Activated T-helper 1 cell treated with anti-CD3 and anti-CD28 coated beads, Interleukin-12 subunit alpha, Interleukin-12 subunit beta, Interleukin-2, Interleukin-4 antibody, amounts not matched to agents 30 ng/mL and 10 ng/mL and 1 ng/mL, durations not matched to agents 14 hours and 24 hours and 36 hours (primary cell): ENCODE results near the gene RAP1GDS1. TPM values are rescaled to one million over a fixed set of nuclear protein-coding genes. Genes with fewer than 3 reads are reported as not detected.
"Not testable (repeated sequence)": the region's sequence is repeated elsewhere in the genome, so short reads cannot be mapped to it uniquely, and the experiment has no call there.

Experiments
- DNase-seq: peaks from one replicate; pipeline ENCODE4 v3.0.0; 2021; ENCODE audit warnings: low spot score
- H3K27ac Mint-ChIP-seq: one replicate; pipeline ENCODE4 v1.8.0; 2021; ENCODE audit warnings: mild to moderate bottlenecking, mixed read lengths
- H3K27me3 Mint-ChIP-seq: one replicate; pipeline ENCODE4 v1.8.0; 2022; ENCODE audit warnings: mild to moderate bottlenecking, moderate library complexity, mixed read lengths; ENCODE audit not compliant: insufficient read depth
- H3K36me3 Mint-ChIP-seq: one replicate; pipeline ENCODE4 v1.8.0; 2021; ENCODE audit warnings: low read depth, mixed read lengths
- H3K4me1 Mint-ChIP-seq: one replicate; pipeline ENCODE4 v1.8.0; 2021; ENCODE audit warnings: low read depth, mixed read lengths
- H3K4me3 Mint-ChIP-seq: one replicate; pipeline ENCODE4 v1.8.0; 2021; ENCODE audit warnings: mild to moderate bottlenecking, moderate library complexity, mixed read lengths
- H3K9me3 Mint-ChIP-seq: one replicate; pipeline ENCODE4 v1.8.0; 2021; ENCODE audit warnings: mixed read lengths
- intact Hi-C: fragments of 100-400 bp; cut with micrococcal nuclease; formaldehyde crosslinking; loops from one replicate; pipeline ENCODE4 v1.15.1; 2024
- total RNA-seq: library from RNA; stranded (reverse); gene quantifications from 2 replicates; pipeline ENCODE4 v1.2.3, GENCODE V29; 2022

The RAP1GDS1 gene
- total RNA-seq, 1 donor from 2014 or later, result 53.0 TPM

DNA sequence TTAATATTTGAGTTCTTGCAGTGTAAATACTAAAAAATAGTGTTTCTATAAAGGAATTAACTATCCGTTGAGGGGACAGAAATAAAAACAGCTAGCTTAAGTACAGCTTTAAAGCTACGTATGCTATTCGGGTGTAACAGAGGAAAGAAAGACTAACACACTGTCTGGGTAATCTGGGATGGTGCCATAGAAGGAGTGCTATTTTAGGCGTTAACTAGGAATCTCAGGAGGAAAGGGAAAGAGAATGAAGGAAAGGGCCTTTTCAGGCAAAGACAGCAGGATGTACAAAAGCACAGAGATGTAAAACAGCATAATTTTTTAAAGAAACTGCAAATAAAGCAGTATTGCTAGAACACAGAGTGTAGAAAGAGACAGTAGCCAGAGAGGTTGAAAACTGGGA is 161.8 kb downstream of the RAP1GDS1 start:
- Mint-ChIP-seq H3K9me3 (peaks cover 26% of the 10 kb centered on the region), H3K27me3 (no peaks in the 10 kb centered on the region), H3K4me3 (no peak overlapping the region), H3K36me3 (peaks cover 61% of the 10 kb centered on the region), H3K27ac (no peak overlapping the region), H3K4me1 (peaks cover 28% of the 10 kb centered on the region)
- intact Hi-C loops, result no loop called here
- no peak for DNase-seq

DNA sequence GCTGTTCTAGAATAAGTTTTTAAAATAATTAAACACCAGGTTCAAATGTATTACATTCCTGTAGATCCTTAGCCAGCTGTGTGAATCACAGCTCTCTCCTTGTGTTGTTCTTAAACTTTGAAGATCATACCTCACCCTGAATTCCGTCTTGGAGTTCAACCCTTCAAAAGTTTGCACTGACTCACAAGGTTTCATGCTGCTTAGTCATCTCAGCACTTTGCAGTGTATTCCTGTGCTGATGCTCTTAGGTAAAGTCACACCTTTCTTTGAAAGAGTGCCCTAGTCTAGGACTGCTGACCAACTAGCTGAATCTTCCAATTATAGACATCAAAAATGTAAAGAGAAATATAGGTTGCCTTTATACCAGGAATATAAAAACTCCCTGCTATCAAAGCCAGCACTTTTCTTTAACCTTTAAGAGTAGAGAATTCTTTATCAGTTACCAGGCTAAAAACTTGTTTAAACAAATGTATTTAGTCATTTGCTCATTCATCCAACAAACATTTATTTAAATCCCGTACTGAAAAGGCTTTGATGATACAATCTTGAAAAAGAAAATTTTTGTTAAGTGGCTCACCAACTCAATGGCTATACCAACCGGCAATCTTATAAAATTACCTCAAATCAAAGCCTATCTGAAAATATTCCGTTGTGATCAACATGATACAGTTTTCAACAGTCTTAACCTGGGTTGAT is 169.7 kb downstream of the RAP1GDS1 start:
- peaks cover 28% of the 10 kb centered on the region for H3K36me3 Mint-ChIP-seq
- no peaks in the 10 kb centered on the region for H3K27me3 Mint-ChIP-seq
- intact Hi-C loops, result no loop called here
- no peak for DNase-seq
- H3K9me3 Mint-ChIP-seq, result peaks cover 22% of the 10 kb centered on the region
- peaks cover 21% of the 10 kb centered on the region for H3K4me1 Mint-ChIP-seq
- no peak overlapping the region for H3K27ac Mint-ChIP-seq
- H3K4me3 Mint-ChIP-seq, result no peak overlapping the region

DNA sequence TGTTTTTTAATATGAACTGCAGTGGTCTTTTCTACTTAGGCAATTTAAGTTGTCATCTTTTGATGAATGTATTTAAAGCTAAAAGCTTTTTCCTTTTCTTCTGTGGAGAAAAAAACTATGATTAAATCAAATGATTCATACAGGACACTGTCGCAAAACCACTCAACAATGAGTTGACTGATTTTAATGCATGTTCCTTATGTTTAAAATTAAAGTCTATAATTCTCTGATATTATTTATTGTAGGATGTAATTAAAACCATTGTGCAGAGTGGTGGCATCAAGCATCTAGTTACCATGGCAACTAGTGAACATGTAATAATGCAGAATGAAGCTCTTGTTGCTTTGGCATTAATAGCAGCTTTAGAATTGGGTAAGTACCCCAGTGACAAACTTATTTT is 172.5 kb downstream of the RAP1GDS1 start:
- Mint-ChIP-seq H3K27ac (no peak overlapping the region), H3K4me1 (peaks cover 10% of the 10 kb centered on the region), H3K36me3 (peaks cover 18% of the 10 kb centered on the region), H3K27me3 (no peaks in the 10 kb centered on the region), H3K9me3 (no peaks in the 10 kb centered on the region), H3K4me3 (no peak overlapping the region)
- no peak for DNase-seq
- intact Hi-C loops, result no loop called here

DNA sequence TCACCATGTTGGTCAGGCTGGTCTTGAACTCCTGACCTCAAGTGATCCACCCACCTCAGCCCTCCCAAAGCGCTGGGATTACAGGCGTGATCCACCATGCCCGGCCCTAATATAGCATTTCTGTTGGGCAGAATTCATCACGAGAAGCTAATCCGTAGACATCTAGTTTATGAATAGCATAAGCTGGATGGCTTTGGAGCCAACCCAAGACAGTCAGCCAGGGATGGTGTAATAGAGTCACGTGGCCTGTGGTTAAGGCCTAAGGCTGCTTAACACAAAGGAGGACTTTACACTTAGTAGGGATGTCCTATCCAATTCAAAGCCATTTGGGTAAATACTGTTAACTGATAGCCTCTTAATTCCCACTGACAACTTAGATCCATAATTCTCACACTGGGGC is 173.6 kb downstream of the RAP1GDS1 start:
- H3K4me1 Mint-ChIP-seq, result peaks cover 18% of the 10 kb centered on the region
- H3K27ac Mint-ChIP-seq, result no peak overlapping the region
- no peaks in the 10 kb centered on the region for H3K9me3 Mint-ChIP-seq
- intact Hi-C loops, result no loop called here
- H3K27me3 Mint-ChIP-seq, result no peaks in the 10 kb centered on the region
- H3K4me3 Mint-ChIP-seq, result no peak overlapping the region
- H3K36me3 Mint-ChIP-seq, result peaks cover 22% of the 10 kb centered on the region
- DNase-seq, result no peak

DNA sequence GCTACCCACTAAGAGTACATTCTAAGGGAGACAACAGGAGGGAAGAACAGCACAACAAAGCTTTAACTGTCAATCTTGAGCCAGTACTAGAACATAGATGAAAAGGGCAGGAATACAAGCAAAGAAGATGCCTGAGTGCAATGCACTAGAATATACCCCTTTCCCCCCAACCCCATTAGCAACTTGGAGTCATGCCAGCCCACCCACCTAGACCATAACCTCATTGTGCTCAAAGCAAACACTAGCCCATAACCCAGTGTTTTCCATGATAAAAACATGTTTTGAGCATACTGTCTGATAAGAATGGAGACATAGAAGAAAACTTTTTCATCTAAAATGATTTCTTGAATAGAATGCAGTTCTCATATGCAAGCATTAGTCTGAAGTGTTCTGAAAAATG is 183.2 kb downstream of the RAP1GDS1 start:
- no peak for DNase-seq
- peaks cover 3% of the 10 kb centered on the region for H3K27me3 Mint-ChIP-seq
- intact Hi-C loops, result no loop called here
- no peak overlapping the region for H3K4me3 Mint-ChIP-seq
- peaks cover 4% of the 10 kb centered on the region for H3K9me3 Mint-ChIP-seq
- H3K27ac Mint-ChIP-seq, result no peak overlapping the region
- peaks cover 42% of the 10 kb centered on the region for H3K36me3 Mint-ChIP-seq
- H3K4me1 Mint-ChIP-seq, result peaks cover 42% of the 10 kb centered on the region

DNA sequence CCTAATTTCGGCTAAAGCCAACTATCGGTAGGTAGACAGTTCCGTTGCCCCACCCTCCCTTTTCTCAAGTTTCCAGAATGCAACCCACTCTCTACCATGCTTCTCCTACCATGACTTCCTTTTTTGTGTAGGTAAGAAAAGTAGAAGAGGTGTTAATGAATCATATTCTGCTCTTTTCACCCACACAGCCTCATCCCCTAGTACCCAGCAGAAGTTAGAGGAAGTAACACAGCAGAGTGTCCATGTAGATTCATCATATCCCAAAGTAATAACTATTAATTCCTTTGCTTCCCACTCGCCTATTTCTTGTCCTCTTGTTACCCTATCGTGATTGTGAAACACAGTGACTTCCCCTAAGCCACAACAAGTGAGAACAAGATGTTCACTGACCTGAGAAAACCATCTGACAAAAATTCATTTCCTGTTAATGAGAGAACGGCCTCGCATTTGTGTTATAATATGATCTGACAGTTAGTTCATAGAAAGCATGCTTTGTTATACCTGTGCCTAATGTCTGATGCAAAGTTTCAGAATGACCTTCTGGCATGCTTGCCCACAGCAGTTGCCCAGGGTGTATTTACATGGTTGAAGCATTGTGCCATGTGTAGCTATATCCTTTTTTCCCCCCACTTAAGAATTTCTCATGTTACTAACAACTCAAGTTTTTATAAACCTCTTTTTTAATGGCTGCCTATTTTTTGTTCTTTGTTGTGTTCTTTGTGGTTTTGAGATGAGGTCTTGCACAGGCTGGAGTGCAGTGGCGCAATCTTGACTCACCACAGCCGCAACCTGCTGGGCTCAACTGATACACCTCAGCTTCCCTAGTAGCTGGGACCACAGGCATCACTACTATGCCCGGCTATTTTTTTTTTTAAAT is 185.6 kb downstream of the RAP1GDS1 start:
- intact Hi-C loops, result loop anchor here (1.0 to 2.0 kb wide), 11 partner anchors 20 to 548 kb away; partner anchors contain the start of genes METAP1, STPG2 and TSPAN5
- Mint-ChIP-seq H3K36me3 (peaks cover 26% of the 10 kb centered on the region), H3K4me3 (peak overlapping the region; percentile 67), H3K27ac (peak overlapping the region; percentile 90), H3K4me1 (peaks cover 43% of the 10 kb centered on the region), H3K27me3 (peaks cover 3% of the 10 kb centered on the region), H3K9me3 (peaks cover 4% of the 10 kb centered on the region)
- DNase-seq, result peak; percentile 44

DNA sequence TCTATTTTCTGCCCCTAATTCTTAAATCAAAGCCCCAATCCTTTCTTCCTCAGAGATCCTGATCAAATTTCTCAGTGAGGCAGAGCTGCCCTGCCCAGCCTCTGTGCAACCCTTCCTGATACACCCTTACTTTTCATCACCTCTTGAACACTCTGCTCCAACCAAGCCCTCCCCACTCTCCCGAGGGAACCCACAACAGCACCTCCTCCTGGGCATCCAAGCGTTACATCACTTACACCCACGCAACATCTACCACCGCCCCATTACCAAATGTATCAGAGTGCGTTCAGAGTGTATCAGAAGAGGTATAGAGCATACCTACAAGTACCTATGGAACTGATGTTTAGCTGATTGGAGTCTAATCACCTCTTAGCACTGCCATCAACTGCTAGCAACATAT is 186.5 kb downstream of the RAP1GDS1 start:
- H3K9me3 Mint-ChIP-seq, result peaks cover 7% of the 10 kb centered on the region
- peaks cover 43% of the 10 kb centered on the region for H3K4me1 Mint-ChIP-seq
- intact Hi-C loops, result loop anchor here (2.0 kb wide), 2 partner anchors 19 to 547 kb away; partner anchors contain the start of gene METAP1
- H3K36me3 Mint-ChIP-seq, result peaks cover 19% of the 10 kb centered on the region
- H3K27ac Mint-ChIP-seq, result peak overlapping the region; percentile 62
- no peak for DNase-seq
- peaks cover 3% of the 10 kb centered on the region for H3K27me3 Mint-ChIP-seq
- H3K4me3 Mint-ChIP-seq, result peak overlapping the region; percentile 1

DNA sequence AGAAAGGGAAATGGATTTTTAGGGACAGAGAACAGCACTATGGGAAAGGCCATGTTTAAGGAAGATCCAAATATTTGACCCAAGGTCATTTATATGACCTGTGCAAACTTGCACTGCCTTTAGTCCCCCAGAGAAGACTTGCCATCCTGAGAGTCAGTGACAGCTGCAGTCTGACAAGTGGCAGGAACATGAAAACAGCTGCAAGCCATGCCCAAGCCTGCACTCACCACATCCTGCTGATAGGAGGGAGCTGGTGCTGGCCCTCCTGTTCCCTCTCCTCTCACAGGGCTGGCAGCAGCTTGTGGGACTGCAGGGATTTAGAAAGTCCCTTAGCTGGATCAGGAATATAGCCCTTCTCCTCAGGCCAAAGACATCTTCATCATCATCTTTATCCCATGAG is 187.7 kb downstream of the RAP1GDS1 start:
- Mint-ChIP-seq H3K4me3 (no peak overlapping the region), H3K27ac (no peak overlapping the region), H3K27me3 (peaks cover 3% of the 10 kb centered on the region), H3K36me3 (peaks cover 16% of the 10 kb centered on the region), H3K4me1 (peaks cover 50% of the 10 kb centered on the region), H3K9me3 (peaks cover 20% of the 10 kb centered on the region)
- peak; percentile 7 for DNase-seq
- intact Hi-C loops, result no loop called here

DNA sequence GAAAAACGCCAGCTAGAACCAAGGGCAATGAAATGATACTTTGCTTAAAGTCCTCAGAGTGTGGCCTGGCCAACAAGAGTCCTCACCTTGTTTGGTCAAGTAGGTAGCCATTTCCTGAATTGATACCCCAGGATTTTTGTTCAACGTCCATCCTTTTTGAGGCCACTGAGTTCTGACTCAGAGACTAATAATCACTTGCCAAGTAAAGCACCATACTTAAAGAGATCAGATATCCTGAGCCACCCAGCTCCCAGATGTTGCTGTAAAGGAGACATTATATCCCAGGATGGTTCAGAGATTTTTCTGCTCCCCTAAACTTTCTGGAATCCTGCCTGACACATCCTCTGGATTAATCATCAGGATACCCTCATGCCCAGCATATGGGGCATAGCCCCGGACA is 190.9 kb downstream of the RAP1GDS1 start:
- Mint-ChIP-seq H3K36me3 (peaks cover 15% of the 10 kb centered on the region), H3K4me3 (no peak overlapping the region)

DNA sequence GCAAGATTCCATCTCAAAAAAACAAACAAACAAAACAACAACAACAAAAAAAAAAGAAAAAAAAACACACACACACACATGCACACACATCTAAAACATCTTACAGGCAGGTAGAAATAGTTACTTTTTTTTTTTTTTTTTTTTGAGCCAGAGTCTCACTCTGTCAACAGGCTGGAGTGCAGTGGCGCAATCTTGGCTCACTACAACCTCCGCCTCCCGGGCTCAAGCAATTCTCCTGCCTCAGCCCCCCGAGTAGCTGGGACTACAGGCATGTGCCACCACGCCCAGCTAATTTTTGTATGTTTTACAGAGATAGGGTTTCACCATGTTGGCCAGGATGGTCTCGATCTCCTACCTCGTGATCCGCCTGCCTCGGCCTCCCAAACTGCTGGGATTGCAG is 196.2 kb downstream of the RAP1GDS1 start:
- H3K9me3 Mint-ChIP-seq, result peaks cover 42% of the 10 kb centered on the region
- DNase-seq, H3K27me3 Mint-ChIP-seq, intact Hi-C loops, H3K4me3 Mint-ChIP-seq, H3K27ac Mint-ChIP-seq: not testable (repeated sequence)
- peaks cover 13% of the 10 kb centered on the region for H3K4me1 Mint-ChIP-seq
- peaks cover 15% of the 10 kb centered on the region for H3K36me3 Mint-ChIP-seq

More for the DNA sequence above, 190.9 kb downstream of the RAP1GDS1 start:
- Mint-ChIP-seq H3K27me3 (no peaks in the 10 kb centered on the region), H3K27ac (no peak overlapping the region), H3K9me3 (peaks cover 26% of the 10 kb centered on the region), H3K4me1 (peaks cover 44% of the 10 kb centered on the region)
- no peak for DNase-seq
- intact Hi-C loops, result no loop called here

DNA sequence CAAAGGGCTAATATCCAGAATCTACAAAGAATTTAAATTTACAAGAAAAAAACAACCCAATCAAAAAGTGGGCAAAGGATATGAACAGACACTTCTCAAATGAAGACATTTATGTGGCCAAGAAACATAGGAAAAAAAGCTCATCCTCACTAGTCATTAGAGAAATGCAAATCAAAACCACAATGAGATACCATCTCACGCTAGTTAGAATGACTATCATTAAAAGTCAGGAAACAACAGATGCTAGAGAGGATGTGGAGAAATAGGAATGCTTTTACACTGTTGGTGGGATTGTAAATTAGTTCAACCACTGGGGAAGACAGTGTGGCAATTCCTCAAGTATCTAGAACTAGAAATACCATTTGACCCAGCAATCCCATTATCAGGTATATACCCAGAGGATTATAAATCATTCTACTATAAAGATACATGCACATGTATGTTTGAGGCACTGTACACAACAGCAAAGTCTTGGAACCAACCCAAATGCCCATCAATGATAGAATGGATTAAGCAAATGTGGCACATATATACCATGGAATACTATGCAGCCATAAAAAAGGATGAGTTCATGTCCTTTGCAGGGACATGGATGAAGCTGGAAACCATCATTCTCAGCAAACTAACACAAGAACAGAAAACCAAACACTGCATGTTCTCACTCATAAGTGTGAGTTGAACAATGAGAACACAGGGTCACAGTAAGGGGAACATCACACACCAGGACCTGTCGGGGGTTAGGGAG is 200.1 kb downstream of the RAP1GDS1 start:
- Mint-ChIP-seq H3K9me3 (peaks cover 22% of the 10 kb centered on the region), H3K4me1 (peaks cover 11% of the 10 kb centered on the region)
- H3K4me3 Mint-ChIP-seq, H3K27ac Mint-ChIP-seq, H3K36me3 Mint-ChIP-seq, DNase-seq, H3K27me3 Mint-ChIP-seq: not testable (repeated sequence)
- intact Hi-C loops, result loop anchor here (10.0 kb wide), 2 partner anchors 394 to 944 kb away; no protein-coding TSS in a partner anchor

DNA sequence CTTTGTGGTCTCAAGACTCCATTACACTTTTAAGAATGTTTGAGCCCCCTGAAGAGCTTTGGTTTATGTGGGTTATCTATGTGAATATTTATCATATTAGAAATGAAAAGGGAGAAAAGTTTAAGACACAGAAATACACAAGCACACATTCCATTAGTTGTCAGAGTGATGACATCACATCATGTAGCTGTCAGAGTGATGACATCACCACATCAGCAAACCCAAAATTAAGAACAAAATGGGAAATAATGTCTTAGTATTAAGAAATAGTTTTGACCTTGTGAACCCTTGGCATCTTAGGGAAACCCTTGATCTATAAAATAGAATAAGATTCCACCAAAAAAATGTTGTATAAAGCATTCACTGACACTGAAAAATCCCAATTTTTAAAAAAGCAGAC is 201.3 kb downstream of the RAP1GDS1 start:
- peaks cover 17% of the 10 kb centered on the region for H3K9me3 Mint-ChIP-seq
- DNase-seq, result no peak
- no peak overlapping the region for H3K4me3 Mint-ChIP-seq
- no peaks in the 10 kb centered on the region for H3K36me3 Mint-ChIP-seq
- intact Hi-C loops, result loop anchor here (10.0 kb wide), 2 partner anchors 392 to 942 kb away; no protein-coding TSS in a partner anchor
- no peaks in the 10 kb centered on the region for H3K27me3 Mint-ChIP-seq
- H3K27ac Mint-ChIP-seq, result no peak overlapping the region
- H3K4me1 Mint-ChIP-seq, result peaks cover 13% of the 10 kb centered on the region
